Activated CD8-positive, alpha-beta T cell treated with anti-CD3 and anti-CD28 coated beads for 36 hours (primary cell): Measurements from ENCODE around the gene B4GALNT1. TPM values are rescaled to one million over a fixed set of nuclear protein-coding genes. Genes with fewer than 3 reads are reported as not detected.
"Not testable (repeated sequence)": the region's sequence is repeated elsewhere in the genome, so short reads cannot be mapped to it uniquely, and the experiment has no call there.

Experiments
- ATAC-seq: fragments of 200-7000 bp; cut with Tn5 transposase; one replicate; pipeline ENCODE4 v1.10.0; 2021; ENCODE audit warnings: mild to moderate bottlenecking, moderate library complexity
- CTCF ChIA-PET: fragments of 350-600 bp; sonication (Branson Sonifier 250); formaldehyde crosslinking; loops from one replicate; lab custom pipeline; 2021; ENCODE audit warnings: antibody characterized with exemption; lab: Charles Lee
- POLR2A ChIA-PET: fragments of 350-600 bp; sonication (Branson Sonifier 250); formaldehyde crosslinking; loops from one replicate; lab custom pipeline; 2021; ENCODE audit warnings: antibody characterized with exemption; lab: Charles Lee
- DNase-seq: peaks from one replicate; pipeline ENCODE4 v3.0.0-alpha.2; 2020
- H3K27ac Mint-ChIP-seq: one replicate; pipeline ENCODE4 v1.8.0; 2021; ENCODE audit warnings: mild to moderate bottlenecking, mixed read lengths
- H3K27me3 Mint-ChIP-seq: one replicate; pipeline ENCODE4 v1.8.0; 2021; ENCODE audit warnings: mixed read lengths
- H3K36me3 Mint-ChIP-seq: one replicate; pipeline ENCODE4 v1.8.0; 2021; ENCODE audit warnings: low read depth, mixed read lengths
- H3K4me1 Mint-ChIP-seq: one replicate; pipeline ENCODE4 v1.8.0; 2021; ENCODE audit warnings: low read depth, mixed read lengths
- H3K4me3 Mint-ChIP-seq: one replicate; pipeline ENCODE4 v1.8.0; 2021; ENCODE audit warnings: mild to moderate bottlenecking, moderate library complexity, mixed read lengths
- H3K9me3 Mint-ChIP-seq: one replicate; pipeline ENCODE4 v1.8.0; 2021; ENCODE audit warnings: mixed read lengths
- CTCF ChIP-seq: fragments of 200-600 bp; IDR thresholded peaks from one replicate; pipeline ENCODE4 v1.8.0; 2022; ENCODE audit warnings: antibody characterized with exemption, mild to moderate bottlenecking
- intact Hi-C: fragments of 100-400 bp; cut with micrococcal nuclease; formaldehyde crosslinking; loops from one replicate; pipeline ENCODE4 v1.10.0; 2022
- total RNA-seq, 2 experiments: library from RNA; stranded (reverse); gene quantifications; one replicate each; pipeline ENCODE4 v1.2.3, GENCODE V29; 2021

B4GALNT1 gene
- total RNA-seq, 2 experiments from 2014 or later, result 0.61 to 1.4 TPM

GRCh38 chr12:57618966-57619433 lies 14.0 kb downstream of the B4GALNT1 start:
- H3K27ac Mint-ChIP-seq, result no peak overlapping the region

GRCh38 chr12:57618431-57618830 lies 14.6 kb downstream of the B4GALNT1 start:
- intact Hi-C loops, result not testable (repeated sequence)

More at GRCh38 chr12:57618966-57619433, 14.0 kb downstream of the B4GALNT1 start:
- TF ChIP-seq CTCF, result no peak
- H3K36me3 Mint-ChIP-seq, result no peaks in the 10 kb centered on the region
- peaks cover 19% of the 10 kb centered on the region for H3K4me1 Mint-ChIP-seq
- ChIA-PET CTCF (interaction anchor here (0.8 to 7.3 kb wide), 4 partner anchors 7 to 72 kb away, joined by 4 to 124 read pairs (median 22); partner anchors contain the start of genes ARHGEF25, B4GALNT1 and DCTN2), POLR2A (interaction anchor here (2.6 kb wide), 1 partner anchor 28 kb away, joined by 13 read pairs; the partner anchor contains the start of gene PIP4K2C)
- intact Hi-C loops, result no loop called here
- no peak overlapping the region for H3K4me3 Mint-ChIP-seq
- peaks cover 64% of the 10 kb centered on the region for H3K27me3 Mint-ChIP-seq
- H3K9me3 Mint-ChIP-seq, result no peaks in the 10 kb centered on the region
- no peak for ATAC-seq
- no peak for DNase-seq

GRCh38 chr12:57617942-57618341 lies 15.1 kb downstream of the B4GALNT1 start:
- DNase-seq (no peak), ATAC-seq (no peak)
- CTCF ChIA-PET, result no interaction called here
- Mint-ChIP-seq H3K27ac (no peak overlapping the region), H3K27me3 (peaks cover 54% of the 10 kb centered on the region), H3K4me1 (peaks cover 19% of the 10 kb centered on the region), H3K36me3 (no peaks in the 10 kb centered on the region), H3K9me3 (no peaks in the 10 kb centered on the region), H3K4me3 (no peak overlapping the region)
- POLR2A ChIA-PET, result no interaction called here
- no peak for TF ChIP-seq CTCF
- intact Hi-C loops, result no loop called here

More at GRCh38 chr12:57618431-57618830, 14.6 kb downstream of the B4GALNT1 start:
- DNase-seq, ATAC-seq, H3K4me3 Mint-ChIP-seq, H3K27ac Mint-ChIP-seq, H3K36me3 Mint-ChIP-seq, H3K9me3 Mint-ChIP-seq: not testable (repeated sequence)
- Mint-ChIP-seq H3K4me1 (peaks cover 19% of the 10 kb centered on the region), H3K27me3 (peaks cover 58% of the 10 kb centered on the region)
- ChIA-PET CTCF (interaction anchor here (3.2 kb wide), 1 partner anchor 14 kb away, joined by 28 read pairs; the partner anchor contains the start of gene B4GALNT1), POLR2A (interaction anchor here (2.6 kb wide), 1 partner anchor 27 kb away, joined by 13 read pairs; the partner anchor contains the start of gene PIP4K2C)

- intact Hi-C loops, result no loop called here
- ATAC-seq (no peak), DNase-seq (no peak)
- no peak overlapping the region for H3K4me3 Mint-ChIP-seq
- H3K4me1 Mint-ChIP-seq, result peaks cover 15% of the 10 kb centered on the region
- H3K9me3 Mint-ChIP-seq, result no peaks in the 10 kb centered on the region
- ChIA-PET POLR2A (interaction anchor here (0.6 to 4.8 kb wide), 5 partner anchors 9 to 42 kb away, joined by 3 to 27 read pairs (median 3); partner anchors contain the start of genes DTX3 and PIP4K2C), CTCF (interaction anchor here (8.0 kb wide), 1 partner anchor 34 kb away, joined by 60 read pairs; no protein-coding TSS in a partner anchor)
- TF ChIP-seq CTCF, result no peak
- H3K27ac Mint-ChIP-seq, result no peak overlapping the region
- peaks cover 47% of the 10 kb centered on the region for H3K27me3 Mint-ChIP-seq
- no peaks in the 10 kb centered on the region for H3K36me3 Mint-ChIP-seq
Observed at GRCh38 chr12:57616383-57617101, 16.5 kb downstream of the B4GALNT1 start.

- no peak overlapping the region for H3K27ac Mint-ChIP-seq
- H3K4me1 Mint-ChIP-seq, result peaks cover 9% of the 10 kb centered on the region
- no peak for TF ChIP-seq CTCF
- peaks cover 39% of the 10 kb centered on the region for H3K27me3 Mint-ChIP-seq
- no peak overlapping the region for H3K4me3 Mint-ChIP-seq
- no peak for DNase-seq
- CTCF ChIA-PET, result interaction anchor here (2.1 to 8.0 kb wide), 2 partner anchors 12 to 33 kb away, joined by 9 to 60 read pairs; no protein-coding TSS in a partner anchor
- POLR2A ChIA-PET, result interaction anchor here (0.6 to 4.8 kb wide), 5 partner anchors 10 to 87 kb away, joined by 3 to 27 read pairs (median 4); partner anchors contain the start of genes DTX3 and PIP4K2C
- ATAC-seq, result no peak
- no peaks in the 10 kb centered on the region for H3K9me3 Mint-ChIP-seq
- H3K36me3 Mint-ChIP-seq, result no peaks in the 10 kb centered on the region
- intact Hi-C loops, result no loop called here
Observed at GRCh38 chr12:57615637-57616036, 17.4 kb downstream of the B4GALNT1 start.
